GM18868 (cell line): ENCODE data around the gene GBX2.

Experiments used
- ATAC-seq: cut with Tn5 transposase; IDR thresholded peaks from one replicate; pipeline ENCODE4 v1.9.1; 2021; ENCODE audit warnings: mild to moderate bottlenecking, moderate library complexity; ENCODE audit not compliant: unreplicated experiment

Gene GBX2

GRCh38 chr2:236169741-236170589 is 1.8 kb upstream of the GBX2 start:
- ATAC-seq: no peak

GRCh38 chr2:236169151-236169721 is 1.1 kb upstream of the GBX2 start:
- no peak for ATAC-seq

GRCh38 chr2:236167297-236168109 is 683 bp downstream of the GBX2 start:
- ATAC-seq: no peak

GRCh38 chr2:236166796-236167296 is 1.3 kb downstream of the GBX2 start:
- no peak for ATAC-seq

- ATAC-seq: no peak
Measured at GRCh38 chr2:236165842-236166795, 2.1 kb downstream of the GBX2 start.

GRCh38 chr2:236164925-236165841 is 3.0 kb downstream of the GBX2 start:
- ATAC-seq: no peak

- ATAC-seq: no peak
Measured at GRCh38 chr2:236164201-236164924, 3.8 kb downstream of the GBX2 start.

GRCh38 chr2:236163471-236164200 is 4.5 kb downstream of the GBX2 start:
- ATAC-seq: no peak

GRCh38 chr2:236162882-236163470 is 5.2 kb downstream of the GBX2 start:
- no peak for ATAC-seq

- no peak for ATAC-seq
Measured at GRCh38 chr2:236162031-236162845, 5.9 kb downstream of the GBX2 start.

GRCh38 chr2:236161531-236161930 is 6.7 kb downstream of the GBX2 start:
- ATAC-seq: no peak

GRCh38 chr2:236161082-236161462 is 7.1 kb downstream of the GBX2 start:
- no peak for ATAC-seq

- no peak for ATAC-seq
Measured at GRCh38 chr2:236160366-236161081, 7.7 kb downstream of the GBX2 start.

- no peak for ATAC-seq
Measured at GRCh38 chr2:236159778-236160170, 8.4 kb downstream of the GBX2 start.

- ATAC-seq: no peak
Measured at GRCh38 chr2:236158969-236159777, 9.0 kb downstream of the GBX2 start.
